ENCODE results near the gene HPSE2.
"Not testable (repeated sequence)": the region's sequence is repeated elsewhere in the genome, so short reads cannot be mapped to it uniquely, and the experiment has no call there.

The HPSE2 gene

DNA sequence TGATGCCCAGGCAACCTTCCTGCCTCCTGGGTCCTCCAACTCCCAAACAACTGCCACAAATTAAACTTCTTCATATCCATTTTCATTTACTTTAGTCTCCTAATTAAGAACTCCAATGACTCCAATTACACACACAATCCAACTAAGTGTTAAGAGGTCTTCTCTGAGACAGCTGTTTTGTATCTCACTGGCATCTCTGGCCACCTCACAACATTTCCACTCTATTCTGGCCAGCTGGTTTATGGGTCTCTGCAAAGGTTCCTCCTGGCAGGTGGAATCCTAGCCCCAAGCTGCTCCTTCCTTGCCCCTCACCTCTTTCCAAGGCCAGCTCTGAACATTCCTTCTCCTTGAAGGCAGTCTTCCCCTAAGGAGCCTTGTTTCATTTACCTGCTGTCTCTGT lies 665.8 kb downstream of the HPSE2 start:
- DNase-seq (ENCODE audit: low spot score) (no peak), FAIRE-seq (no peak)

DNA sequence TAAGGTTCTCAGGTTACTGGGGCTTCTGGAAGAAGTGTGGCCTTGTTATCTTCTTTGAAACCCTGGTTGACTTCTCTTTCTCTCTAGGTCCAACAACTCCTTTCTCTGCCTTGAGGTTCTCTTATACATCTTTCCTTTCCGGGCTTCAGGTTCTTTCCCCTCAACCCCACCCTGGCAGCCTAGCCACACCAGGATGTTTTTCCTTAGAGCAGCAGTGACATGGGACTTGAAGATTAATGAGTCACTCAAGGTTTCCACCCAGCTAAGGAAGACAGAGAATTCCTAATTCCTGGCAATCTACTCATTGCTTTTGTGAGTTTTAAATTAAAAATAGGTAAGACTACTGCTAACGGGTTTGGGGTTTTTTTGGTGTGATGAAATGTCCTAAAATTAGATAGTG lies 667.1 kb downstream of the HPSE2 start:
- no peak for DNase-seq (ENCODE audit: low spot score)
- FAIRE-seq = no peak

DNA sequence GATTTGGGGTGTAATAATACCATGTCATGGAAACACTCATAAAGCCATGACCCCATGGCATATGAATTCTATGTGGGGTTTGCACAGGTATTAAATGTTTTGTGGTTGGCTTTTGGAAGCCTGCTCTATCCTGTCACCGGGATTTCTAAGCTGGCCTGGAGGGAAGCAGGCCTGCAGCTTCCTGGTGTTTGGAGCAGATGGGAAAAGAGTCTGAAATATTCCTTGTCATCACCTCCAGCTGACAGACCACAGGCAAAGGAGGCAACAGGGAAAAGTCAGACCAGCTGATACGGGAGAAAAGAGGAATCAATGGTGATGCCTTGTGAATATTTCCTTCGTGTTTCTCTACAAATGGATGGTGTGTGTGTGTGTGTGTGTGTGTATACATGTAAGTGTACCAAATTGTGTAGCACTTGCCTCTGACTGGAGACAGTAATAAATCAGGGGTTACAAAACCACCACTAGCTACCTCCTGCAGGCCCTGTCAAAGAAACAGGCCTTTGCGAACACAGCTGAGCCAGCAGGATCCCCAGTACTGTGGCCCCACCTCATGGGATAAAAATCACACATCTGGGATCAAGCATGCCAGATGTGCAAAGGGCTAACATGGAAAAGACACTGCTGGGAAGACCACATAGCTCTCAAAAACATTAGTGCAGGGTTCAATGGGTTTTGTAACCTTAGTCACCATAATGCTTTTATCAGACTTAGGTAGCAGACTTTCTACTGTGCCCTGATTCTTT lies 668.1 kb downstream of the HPSE2 start:
- FAIRE-seq (no peak), DNase-seq (ENCODE audit: low spot score) (no peak)

DNA sequence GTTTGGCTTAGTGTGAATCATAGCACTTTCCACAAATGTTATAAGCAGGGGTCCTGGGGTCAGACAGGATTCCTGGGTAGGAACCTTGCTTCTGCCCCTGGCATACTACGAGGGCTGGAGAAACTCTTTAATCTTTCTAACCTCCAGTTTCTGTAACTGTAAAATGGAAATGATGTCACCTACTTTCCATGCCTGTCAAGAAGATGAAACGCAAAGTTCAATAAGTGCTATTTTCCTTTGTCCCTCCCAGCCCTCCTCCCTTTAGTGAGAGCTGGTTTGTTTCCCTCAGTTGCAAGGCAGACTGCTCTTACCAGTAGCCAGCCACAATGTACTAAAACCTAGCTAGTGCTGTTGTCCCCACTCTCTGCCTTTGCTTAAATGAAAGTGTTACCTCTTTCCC lies 671.8 kb downstream of the HPSE2 start:
- FAIRE-seq (no peak), DNase-seq (ENCODE audit: low spot score) (no peak)

DNA sequence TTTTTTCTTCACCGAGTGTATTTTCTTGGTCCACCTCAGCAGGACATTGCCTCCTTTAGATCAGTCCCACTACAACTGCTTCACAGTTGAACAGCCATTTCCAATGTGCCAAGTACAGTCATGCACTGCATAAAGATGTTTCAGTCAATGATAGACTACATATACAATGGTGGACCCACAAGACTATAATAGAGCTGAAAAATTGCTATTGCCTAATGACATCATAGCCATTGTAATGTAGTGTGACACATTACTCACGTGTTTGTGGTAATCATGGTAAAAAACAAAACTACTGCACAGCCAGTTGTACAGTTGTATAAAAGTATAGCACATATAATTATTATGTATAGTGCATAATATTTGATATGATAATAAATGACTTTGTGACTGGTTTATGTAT lies 675.1 kb downstream of the HPSE2 start:
- no peak for FAIRE-seq

DNA sequence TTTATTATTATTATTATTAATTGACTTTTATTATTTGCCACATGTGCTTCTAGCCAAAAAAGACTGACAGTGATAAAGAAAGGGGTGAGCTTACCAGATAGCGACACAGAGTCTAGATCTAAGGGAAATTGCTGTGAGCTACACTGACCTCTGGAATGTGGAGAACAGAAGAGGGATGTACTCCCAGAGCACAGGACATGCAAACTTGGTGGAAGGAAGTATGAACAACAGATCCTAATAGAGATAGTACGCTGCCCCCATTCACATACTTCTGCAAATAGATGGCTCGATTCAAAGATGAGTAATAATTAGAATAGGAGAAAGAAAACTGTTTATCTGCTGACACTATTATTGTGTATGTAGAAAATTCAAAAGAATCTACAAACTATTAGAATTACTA lies 679.6 kb downstream of the HPSE2 start:
- no peak for FAIRE-seq
- DNase-seq (ENCODE audit: low spot score) = no peak

More for the DNA sequence above, 675.1 kb downstream of the HPSE2 start:
- DNase-seq (ENCODE audit: low spot score) = no peak

DNA sequence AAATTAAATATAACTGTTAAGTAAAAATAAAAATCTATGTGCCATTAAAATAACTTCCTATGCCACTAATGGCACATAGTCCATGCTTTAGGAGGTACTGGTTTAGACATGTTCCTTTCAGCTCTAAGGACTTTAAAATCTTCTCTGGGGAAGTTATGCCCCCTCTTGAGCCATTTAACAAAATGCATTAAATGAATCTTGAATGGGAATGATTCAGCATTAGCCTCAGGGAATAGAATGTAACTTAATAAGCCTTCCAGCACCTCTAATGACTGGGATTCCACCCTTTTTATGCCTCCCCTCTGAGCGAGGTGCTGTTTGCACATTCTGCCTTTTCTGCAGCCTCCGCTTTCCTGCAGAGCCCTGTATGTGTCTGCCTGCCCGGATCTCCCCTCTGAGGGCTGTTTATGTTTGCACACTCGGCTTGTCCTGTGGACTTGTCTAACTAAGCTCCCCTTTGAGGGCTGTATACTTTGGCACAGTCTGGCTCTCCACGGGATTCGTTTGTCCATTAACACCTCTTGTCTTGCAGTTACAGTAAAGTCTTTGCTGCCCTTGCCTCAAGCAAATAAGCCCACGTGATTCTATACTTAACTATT lies 680.5 kb downstream of the HPSE2 start:
- no peak for FAIRE-seq
- no peak for DNase-seq (ENCODE audit: low spot score)

DNA sequence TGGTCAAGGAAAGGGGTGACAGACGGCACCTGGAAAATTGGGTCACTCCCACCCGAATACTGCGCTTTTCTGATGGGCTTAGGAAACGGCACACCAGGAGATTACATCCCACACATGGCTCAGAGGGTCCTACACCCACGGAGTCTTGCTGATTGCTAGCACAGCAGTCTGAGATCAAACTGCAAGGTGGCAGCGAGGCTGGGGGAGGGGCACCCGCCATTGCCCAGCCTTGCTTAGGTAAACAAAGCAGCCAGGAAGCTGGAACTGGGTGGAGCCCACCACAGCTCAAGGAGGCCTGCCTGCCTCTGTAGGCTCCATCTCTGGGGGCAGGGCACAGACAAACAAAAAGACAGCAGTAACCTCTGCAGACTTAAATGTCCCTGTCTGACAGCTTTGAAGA lies 694.1 kb downstream of the HPSE2 start:
- DNase-seq (ENCODE audit: low spot score); FAIRE-seq: not testable (repeated sequence)

DNA sequence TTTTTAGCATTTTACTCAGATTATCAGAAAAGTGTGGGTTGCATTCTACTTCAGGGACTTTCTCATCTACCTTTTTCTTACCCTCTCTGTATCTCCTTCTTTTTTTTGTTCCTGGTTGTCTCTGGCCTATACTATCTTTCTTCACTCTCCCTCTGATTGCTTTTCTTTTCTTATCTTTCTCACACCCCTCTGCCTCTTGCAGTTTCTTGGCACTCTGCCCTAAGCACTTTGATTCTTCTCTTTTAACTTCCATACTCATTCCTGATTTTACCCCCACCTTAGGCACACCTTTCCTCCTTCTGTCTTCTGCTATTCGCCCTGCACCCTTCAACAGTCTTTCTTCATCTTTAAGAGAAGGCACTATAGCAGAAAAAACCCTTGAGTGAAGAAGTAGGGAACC lies 696.1 kb downstream of the HPSE2 start:
- DNase-seq (ENCODE audit: low spot score) (no peak), FAIRE-seq (no peak)

DNA sequence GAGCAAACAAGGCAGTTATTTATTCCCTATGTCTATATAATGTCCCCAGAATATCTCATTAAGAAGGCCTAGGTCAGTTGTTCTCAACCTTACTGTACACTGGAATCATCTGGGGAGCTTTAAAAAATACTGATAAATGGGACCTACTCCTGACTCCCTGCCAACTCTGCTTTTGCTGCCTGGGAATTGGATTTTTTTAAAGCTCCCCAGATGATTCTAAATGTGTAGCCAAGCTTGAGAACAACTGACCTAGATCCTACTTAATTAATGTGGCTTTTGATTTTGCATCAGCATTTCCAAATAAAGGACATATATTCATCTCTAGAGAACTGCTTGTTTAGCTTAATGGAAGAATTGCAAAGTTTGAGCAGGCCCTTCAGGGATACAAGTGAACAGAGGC lies 697.2 kb downstream of the HPSE2 start:
- no peak for FAIRE-seq
- no peak for DNase-seq (ENCODE audit: low spot score)

DNA sequence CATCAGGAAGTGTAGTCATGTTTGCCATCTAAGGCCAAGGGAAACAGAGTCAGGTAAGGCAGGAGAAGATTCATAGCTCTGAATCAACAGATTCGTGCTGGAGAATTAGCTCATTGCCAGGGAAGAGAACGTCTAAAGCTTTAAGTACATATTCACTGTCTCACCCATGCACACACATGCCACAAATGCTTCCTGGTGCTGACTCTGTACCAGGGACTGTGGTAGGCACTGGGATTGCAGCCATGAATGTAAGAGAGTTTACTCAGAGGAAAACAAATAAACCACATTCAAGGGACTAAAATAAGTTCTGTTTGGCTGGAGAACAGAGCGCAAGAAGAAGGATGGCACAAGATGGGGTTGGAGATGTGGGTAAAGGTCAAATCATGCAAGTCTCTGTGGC lies 699.1 kb downstream of the HPSE2 start:
- no peak for DNase-seq (ENCODE audit: low spot score)
- FAIRE-seq = no peak

DNA sequence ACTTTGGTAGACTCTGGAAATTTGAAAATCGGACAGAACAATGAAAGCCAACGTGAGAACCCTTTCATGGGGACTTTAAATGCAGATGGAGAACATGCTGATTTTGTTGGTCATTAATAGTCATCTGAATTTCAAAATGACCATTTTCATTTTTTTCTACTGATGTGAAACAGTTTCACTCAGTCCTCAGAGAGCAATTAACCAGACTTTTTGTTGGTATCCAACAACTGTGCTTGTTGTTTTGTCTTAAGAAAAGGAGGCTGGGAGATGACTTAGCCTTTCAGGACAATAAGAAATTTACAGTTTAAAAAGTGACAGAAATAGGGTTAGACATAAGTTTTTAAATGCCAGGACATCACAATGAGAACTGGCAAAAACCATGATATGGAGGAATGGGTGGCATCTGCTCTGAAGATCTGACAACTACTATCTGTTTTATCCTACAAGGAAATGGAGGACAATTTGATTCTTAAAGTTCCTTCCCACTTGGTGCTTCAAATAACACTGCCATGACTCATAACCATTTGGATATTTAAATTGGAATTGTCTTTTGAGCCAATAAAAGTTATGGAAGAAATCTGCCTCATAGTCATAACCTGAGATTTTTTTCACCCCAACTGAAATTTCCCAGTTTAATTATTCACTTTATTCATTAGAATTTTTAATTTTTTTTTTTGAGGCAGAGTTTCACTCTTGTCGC lies 701.8 kb downstream of the HPSE2 start:
- no peak for FAIRE-seq
- DNase-seq (ENCODE audit: low spot score) = no peak

DNA sequence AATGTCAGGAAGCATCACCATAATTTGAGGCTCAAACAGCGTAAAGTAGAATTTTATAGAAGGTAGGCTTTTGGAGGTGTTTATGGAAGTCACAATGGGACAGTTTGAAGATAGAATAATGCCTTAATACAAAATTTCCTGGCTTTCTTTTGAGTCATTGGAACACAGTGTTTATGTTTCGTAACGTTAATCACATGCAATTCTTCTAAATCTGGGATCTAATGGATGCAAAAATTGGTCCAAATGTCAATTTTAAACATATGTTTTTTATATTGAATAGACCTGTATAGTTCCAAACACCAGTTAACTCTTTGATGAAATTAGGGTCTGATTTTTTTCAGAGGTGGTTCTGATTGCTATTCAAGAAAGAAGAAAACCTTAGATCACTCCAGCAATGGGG lies 702.4 kb downstream of the HPSE2 start:
- DNase-seq (ENCODE audit: low spot score) = no peak
- FAIRE-seq = no peak

DNA sequence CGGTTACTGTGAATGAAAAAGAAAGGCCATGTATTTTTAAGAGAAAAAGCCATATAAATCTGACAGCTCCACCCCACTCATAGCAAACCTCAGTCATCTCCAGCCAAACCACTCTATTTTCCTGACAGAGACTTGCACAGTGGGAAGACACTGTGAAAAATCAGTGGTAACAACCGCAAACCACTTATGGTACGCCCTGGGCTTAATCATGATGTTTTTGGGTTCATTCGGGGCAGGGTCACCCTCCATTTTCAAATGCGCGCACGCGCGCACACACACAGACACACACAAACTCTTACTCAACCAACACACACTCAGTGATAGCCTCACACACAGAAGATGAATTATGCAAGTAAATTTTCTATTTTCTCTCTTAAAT lies 706.9 kb downstream of the HPSE2 start:
- no peak for DNase-seq (ENCODE audit: low spot score)
- FAIRE-seq = no peak

DNA sequence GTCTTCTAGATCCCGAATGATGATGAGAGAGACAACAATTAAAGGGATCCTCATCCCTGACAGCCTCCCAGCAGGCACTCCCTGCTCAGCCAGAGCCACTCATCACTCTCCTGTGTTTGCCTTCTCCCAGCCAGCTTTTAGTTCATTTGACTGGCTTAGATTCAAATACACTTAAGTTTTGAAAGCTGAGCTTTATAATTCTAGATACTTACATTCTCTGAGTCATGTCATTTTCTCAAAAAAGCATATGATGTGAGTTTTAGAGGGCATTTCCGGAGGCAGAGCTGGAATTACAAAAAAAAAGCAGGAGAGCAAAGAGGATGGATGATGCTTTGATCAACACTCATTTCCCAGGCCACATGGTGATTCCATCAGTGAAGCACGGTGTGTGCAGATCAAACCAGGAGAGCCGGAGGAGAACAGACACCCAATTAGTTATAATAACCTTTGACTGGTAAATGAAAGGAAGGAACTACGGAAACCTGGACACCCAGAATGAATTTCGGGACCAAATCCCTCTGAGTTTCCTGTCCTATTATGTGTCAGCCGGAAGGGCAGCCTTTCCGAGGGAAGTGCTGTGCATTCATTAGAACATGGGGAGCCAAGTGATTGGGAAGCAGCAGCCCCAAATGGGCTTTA lies 707.4 kb downstream of the HPSE2 start:
- FAIRE-seq = no peak
- no peak for DNase-seq (ENCODE audit: low spot score)

DNA sequence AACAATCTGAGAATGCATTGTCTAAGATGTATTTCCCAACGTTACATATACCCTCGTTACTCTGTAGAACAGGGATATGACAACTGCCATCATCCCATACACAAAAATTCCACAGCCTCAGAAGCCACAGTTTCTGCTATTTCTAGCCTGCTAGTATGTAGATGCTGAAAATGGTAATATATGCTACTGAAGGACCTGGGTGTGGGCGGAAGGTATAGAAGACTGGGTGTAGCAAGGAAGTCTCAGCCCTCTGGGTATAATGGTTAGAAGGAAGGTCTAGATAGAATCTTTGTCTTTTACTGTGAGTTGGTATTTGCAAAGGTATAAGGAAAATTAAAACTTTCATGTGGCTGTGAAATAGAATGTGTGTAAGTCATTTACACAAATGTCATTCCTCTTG lies 709.7 kb downstream of the HPSE2 start:
- FAIRE-seq (no peak), DNase-seq (ENCODE audit: low spot score) (no peak)

DNA sequence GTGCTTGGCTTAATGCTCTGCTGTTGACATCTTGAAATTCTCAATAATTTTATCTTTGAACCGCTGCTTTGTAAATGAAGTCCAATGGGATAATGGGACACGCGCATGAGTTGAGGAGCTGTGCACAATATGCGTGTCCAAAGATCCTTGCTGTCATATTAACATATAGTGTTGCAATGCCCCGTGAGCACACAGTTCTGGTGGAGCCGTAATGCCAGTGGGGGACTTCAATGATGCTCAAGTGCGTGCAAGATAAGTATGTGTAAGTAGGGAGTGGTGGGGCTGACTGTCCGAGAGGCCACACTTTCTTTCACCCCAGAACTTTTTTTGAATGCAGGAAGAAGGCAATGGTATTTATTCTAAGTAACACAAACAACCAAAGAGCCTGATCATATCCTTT lies 711.5 kb downstream of the HPSE2 start:
- DNase-seq (ENCODE audit: low spot score) = no peak
- FAIRE-seq = no peak

DNA sequence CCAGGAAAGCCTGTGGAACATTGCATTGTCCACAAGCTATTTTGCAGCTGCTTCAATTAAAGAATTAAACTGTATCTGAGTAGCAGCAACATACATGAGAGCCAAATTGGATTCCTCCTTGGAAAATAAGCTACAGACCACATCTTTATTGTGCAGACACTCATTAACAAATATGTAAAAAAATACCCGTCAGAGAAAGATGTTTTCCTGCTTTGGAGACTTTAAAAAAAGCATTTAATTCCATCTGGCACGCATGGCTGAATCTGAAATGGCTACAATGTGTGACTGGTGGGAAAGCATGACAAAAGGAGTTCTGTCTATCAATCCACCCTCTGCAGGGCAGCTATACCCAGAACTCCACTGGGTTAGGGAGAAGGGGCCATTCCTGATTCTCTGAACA lies 715.8 kb downstream of the HPSE2 start:
- FAIRE-seq (no peak), DNase-seq (ENCODE audit: low spot score) (no peak)

DNA sequence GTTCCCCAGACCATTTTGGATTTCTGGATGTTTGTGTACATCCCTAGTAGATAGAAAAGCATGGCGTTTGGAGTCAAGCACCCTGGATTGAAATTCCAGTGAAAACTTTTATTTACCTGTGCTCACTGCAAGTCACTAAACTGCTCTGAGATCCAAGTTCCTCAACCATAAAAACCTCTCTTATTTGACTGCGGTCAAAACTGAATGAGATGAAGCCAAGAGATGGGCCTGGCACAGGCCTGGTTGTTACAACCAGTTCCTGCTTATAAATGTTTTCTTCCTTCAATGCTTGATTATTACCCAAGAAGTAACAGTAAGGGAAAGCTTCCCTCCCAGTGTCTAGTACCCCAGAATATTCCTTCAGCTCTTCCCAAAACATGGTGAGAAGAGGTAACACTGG lies 718.0 kb downstream of the HPSE2 start:
- DNase-seq (ENCODE audit: low spot score) (no peak), FAIRE-seq (no peak)

DNA sequence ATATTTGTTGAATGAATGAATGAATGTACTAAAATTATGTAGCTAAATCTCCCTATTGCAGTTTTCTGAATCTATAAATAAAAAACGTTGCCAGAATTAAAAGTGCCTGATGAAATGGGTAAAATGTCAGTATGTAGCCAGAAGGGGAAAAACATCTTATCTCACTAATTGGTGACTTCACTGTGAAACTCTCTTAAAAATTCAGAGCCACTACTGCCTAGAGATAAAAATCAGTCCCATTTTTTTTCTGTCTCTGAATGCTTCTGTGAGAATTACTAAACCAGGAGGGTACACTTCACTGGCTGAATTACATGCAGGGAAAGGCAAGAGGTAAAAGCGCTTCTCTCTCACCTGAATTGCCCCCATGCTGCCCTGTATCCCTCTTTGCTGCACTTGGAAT lies 719.3 kb downstream of the HPSE2 start:
- DNase-seq (ENCODE audit: low spot score) = no peak
- no peak for FAIRE-seq

DNA sequence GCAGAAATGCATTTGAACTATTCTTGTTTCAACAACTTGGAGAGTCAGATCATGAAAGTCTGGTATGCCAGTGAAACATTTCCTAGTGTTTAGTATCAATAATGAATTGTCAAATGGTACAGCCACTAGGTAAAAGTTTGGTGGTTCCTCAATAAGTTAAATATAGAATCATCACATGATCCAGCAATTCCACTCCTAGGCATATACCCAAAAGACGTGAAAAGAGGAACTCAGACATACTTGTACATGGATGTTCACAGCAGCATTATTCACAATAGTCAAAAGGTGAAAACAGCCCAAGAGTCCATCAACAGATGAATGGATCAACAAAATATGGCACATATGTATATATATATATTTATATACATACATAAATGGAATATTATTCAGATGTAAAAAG lies 721.9 kb downstream of the HPSE2 start:
- no peak for DNase-seq (ENCODE audit: low spot score)
- no peak for FAIRE-seq

DNA sequence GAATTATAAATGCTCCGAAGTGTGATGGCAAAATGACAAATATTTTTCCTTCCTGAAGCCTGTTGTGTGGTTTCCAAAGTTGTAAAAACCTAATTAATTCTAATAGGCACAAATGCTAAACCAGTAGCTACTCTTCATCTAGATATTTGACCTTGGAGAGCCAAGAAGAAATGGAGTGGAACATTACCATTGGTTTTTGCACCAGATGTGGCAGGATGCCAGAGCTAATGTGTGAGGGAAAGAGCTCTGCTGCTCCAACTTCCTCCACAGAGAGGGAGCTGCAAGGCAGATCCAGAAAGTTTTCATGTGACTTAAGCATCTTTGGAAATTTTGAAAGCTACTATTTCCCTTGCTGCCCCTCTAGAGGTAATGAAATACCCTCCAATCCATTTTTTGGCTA lies 723.8 kb downstream of the HPSE2 start:
- FAIRE-seq = no peak
- no peak for DNase-seq (ENCODE audit: low spot score)

Data from RCC 7860 (cell line).